Nephron (organoid): ENCODE measurements around the gene DNAAF5.
"Not testable (repeated sequence)": the region's sequence is repeated elsewhere in the genome, so short reads cannot be mapped to it uniquely, and the experiment has no call there.

Experiments used
- H3K27ac Mint-ChIP-seq, 3 experiments: 2 replicates each; pipeline ENCODE4 v1.8.0; 2020; ENCODE audit warnings: mixed read lengths in 3 of 3, mild to moderate bottlenecking in 2 of 3, moderate library complexity in 1 of 3
- H3K27me3 Mint-ChIP-seq: 2 replicates; pipeline ENCODE4 v1.8.0; 2021; ENCODE audit warnings: low read depth, mild to moderate bottlenecking, moderate library complexity, mixed read lengths
- H3K36me3 Mint-ChIP-seq: 2 replicates; pipeline ENCODE4 v1.8.0; 2020; ENCODE audit warnings: low read depth, mixed read lengths
- H3K4me1 Mint-ChIP-seq: 2 replicates; pipeline ENCODE4 v1.8.0; 2020; ENCODE audit warnings: mixed read lengths
- H3K4me3 Mint-ChIP-seq, 3 experiments: 2 replicates each; pipeline ENCODE4 v1.8.0; 2020; ENCODE audit warnings: mild to moderate bottlenecking in 3 of 3, mixed read lengths in 3 of 3, moderate library complexity in 2 of 3
- H3K9me3 Mint-ChIP-seq: 2 replicates; pipeline ENCODE4 v1.8.0; 2020; ENCODE audit warnings: mixed read lengths
- TF ChIP-seq, protein P1 (sequence below), 3 experiments: fragments of 200-600 bp; sonication (generic); IDR thresholded peaks; one replicate each; pipeline ENCODE4 v1.5.0; 2021; ENCODE audit warnings: antibody characterized with exemption in 3 of 3; ENCODE audit not compliant: unreplicated experiment in 3 of 3

The DNAAF5 gene

DNA sequence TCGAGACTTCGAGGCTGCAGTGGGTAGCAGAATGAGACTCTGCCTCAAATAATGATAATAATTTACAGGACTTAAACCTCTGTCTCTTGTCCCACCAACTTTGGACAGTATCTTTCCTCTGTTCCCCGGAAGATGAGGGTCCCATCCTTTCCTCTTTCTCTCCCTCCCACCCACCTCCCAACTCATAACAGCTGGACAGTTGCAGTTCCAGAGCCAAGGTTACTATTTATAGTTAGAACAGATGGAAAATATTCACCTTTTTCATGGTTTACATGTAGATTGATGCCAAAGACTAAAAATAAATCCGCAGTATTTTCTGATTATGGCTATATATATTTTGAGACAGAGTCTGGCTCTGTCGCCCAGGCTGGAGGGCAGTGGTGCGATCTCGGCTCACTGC is 74.2 kb downstream of the DNAAF5 start:
- TF ChIP-seq, protein P1, sequence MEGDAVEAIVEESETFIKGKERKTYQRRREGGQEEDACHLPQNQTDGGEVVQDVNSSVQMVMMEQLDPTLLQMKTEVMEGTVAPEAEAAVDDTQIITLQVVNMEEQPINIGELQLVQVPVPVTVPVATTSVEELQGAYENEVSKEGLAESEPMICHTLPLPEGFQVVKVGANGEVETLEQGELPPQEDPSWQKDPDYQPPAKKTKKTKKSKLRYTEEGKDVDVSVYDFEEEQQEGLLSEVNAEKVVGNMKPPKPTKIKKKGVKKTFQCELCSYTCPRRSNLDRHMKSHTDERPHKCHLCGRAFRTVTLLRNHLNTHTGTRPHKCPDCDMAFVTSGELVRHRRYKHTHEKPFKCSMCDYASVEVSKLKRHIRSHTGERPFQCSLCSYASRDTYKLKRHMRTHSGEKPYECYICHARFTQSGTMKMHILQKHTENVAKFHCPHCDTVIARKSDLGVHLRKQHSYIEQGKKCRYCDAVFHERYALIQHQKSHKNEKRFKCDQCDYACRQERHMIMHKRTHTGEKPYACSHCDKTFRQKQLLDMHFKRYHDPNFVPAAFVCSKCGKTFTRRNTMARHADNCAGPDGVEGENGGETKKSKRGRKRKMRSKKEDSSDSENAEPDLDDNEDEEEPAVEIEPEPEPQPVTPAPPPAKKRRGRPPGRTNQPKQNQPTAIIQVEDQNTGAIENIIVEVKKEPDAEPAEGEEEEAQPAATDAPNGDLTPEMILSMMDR (IDR thresholded peaks at IDR 0.05; ENCODE audit: unreplicated experiment in 3 of 3), result no peak
- Mint-ChIP-seq H3K27ac (peak overlapping the region in 2 of 3 experiments; percentile 41 to 89), H3K4me1 (peaks cover 31% of the 10 kb centered on the region), H3K36me3 (peaks cover 17% of the 10 kb centered on the region), H3K4me3 (no peak overlapping the region), H3K9me3 (peaks cover 8% of the 10 kb centered on the region), H3K27me3 (peaks cover 3% of the 10 kb centered on the region)

DNA sequence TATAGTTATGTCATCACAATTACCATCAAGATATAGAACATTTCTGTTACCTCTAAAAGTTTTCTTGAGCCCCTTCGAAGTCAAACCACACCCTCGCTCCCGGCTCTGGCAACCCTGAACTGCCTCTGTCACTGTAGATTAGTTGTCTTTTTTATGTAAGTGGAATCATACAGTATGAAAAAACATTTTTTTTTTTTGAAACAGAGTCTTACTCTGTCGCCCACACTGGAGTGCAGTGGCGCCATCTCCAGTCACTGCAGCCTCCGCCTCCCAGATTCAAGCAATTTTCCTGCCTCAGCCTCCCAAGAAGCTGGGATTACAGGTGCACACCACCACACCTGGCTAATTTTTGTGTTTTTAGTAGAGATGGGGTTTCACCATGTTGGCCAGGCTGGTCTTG is 74.9 kb downstream of the DNAAF5 start:
- Mint-ChIP-seq H3K4me1 (peaks cover 31% of the 10 kb centered on the region), H3K36me3 (peaks cover 17% of the 10 kb centered on the region), H3K27ac (peak overlapping the region in 1 of 3 experiments; percentile 89)
- H3K27me3 Mint-ChIP-seq, H3K9me3 Mint-ChIP-seq, H3K4me3 Mint-ChIP-seq: not testable (repeated sequence)

DNA sequence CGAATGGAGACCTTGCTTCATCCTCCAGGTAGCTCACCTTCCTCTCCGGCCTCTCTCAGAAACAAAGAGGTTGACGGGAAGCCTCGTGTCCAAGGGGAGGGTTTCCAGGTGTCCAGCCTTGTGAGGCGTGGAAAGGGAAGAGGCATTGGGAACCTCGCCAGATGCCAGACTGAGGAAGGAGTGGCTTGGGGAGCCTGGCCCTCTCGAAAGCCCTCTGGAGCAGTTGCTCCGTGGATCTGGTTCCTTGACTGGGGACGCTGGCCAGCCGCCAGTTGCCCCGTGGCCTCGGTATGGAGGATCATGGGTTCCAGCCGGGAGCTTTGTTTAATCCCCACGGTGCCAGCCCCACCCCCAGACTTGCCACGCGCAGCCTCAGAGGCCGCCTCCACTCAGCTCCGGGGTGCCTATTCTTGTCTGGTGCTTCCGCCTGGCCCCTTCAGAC is 75.5 kb downstream of the DNAAF5 start:
- peaks cover 3% of the 10 kb centered on the region for H3K27me3 Mint-ChIP-seq
- H3K4me3 Mint-ChIP-seq, result peak overlapping the region in 1 of 3 experiments; percentile 47
- TF ChIP-seq, protein P1 (IDR thresholded peaks at IDR 0.05; ENCODE audit: unreplicated experiment in 3 of 3), result no peak
- peaks cover 16% of the 10 kb centered on the region for H3K36me3 Mint-ChIP-seq
- peaks cover 7% of the 10 kb centered on the region for H3K9me3 Mint-ChIP-seq
- peak overlapping the region in 2 of 3 experiments; percentile 86 to 89 for H3K27ac Mint-ChIP-seq
- H3K4me1 Mint-ChIP-seq, result peaks cover 29% of the 10 kb centered on the region

DNA sequence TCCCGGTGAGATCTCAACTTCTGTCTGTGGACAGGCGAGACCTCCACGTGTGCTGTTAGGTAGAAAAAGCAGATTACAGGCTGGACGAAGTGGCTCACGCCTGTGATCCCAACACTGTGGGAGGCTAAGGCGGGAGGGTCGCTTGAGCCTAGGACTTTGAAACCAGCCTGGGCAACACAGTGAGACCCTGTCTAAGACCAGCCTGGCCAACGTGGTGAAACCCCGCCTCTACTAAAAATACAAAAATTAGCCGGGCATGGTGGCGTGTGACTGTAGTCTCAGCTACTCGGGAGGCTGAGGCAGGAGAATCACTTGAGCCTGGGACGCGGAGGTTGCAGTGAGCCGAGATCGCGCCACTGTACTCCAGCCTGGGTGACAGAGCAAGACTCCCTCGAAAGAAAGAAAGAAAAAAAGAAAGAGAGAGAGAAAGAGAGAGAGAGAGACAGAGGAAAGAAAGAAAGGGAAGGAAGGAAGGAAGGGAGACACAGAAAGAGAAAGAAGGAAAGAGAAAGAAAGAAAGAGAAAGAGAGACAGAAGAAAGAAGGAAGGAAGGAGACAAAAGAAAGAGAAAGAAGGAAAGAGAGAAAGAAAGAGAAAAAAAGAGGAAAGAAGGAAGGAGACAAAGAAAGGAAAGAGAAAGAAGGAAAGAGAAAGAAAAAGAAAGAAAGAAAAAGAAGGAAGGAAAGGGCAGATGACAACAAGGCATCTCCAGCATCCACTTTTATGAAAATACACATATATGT is 76.2 kb downstream of the DNAAF5 start:
- Mint-ChIP-seq H3K9me3 (peaks cover 5% of the 10 kb centered on the region), H3K27ac (peak overlapping the region; percentile 29 to 89 (median 76)), H3K36me3 (peaks cover 11% of the 10 kb centered on the region), H3K4me1 (peaks cover 22% of the 10 kb centered on the region), H3K27me3 (peaks cover 3% of the 10 kb centered on the region), H3K4me3 (no peak overlapping the region)
- TF ChIP-seq, protein P1 (IDR thresholded peaks at IDR 0.05; ENCODE audit: unreplicated experiment in 3 of 3), result no peak

DNA sequence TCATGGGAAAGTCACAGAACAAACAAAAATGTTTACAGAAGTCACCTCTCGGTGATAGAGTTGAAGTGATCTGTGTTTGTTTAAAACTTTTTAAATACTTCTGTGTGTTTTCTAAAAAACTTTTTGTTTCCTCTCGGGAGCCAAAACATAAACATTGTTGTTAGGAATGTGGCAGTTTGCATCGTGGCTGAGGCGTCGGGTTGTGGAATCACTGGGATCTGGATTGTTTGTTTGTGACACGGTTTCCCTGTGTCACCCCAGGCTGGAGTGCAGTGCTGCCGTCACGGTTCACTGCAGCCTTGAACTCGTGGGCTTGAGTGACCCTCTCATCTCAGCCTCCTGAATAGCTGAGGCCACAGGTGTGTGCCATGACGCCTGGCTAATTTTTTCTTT is 76.7 kb downstream of the DNAAF5 start:
- peaks cover 9% of the 10 kb centered on the region for H3K9me3 Mint-ChIP-seq
- peaks cover 14% of the 10 kb centered on the region for H3K36me3 Mint-ChIP-seq
- peaks cover 3% of the 10 kb centered on the region for H3K27me3 Mint-ChIP-seq
- H3K4me1 Mint-ChIP-seq, result peaks cover 21% of the 10 kb centered on the region
- no peak overlapping the region for H3K4me3 Mint-ChIP-seq
- TF ChIP-seq, protein P1 (IDR thresholded peaks at IDR 0.05; ENCODE audit: unreplicated experiment in 3 of 3), result no peak
- peak overlapping the region in 2 of 3 experiments; percentile 76 to 89 for H3K27ac Mint-ChIP-seq

DNA sequence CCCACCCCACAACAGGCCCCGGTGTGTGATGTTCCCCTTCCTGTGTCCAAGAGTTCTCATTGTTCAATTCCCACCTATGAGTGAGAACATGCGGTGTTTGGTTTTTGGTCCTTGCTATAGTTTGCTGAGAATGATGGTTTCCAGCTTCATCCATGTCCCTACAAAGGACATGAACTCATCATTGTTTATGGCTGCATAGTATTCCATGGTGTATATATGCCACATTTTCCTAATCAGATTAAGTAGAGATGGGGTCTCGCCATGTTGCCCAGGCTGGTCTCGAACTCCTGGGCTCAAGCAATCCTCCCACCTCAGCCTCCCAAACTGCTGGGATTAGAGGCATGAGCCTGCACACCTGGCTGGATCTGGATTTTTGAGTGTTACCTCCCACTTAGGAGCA is 77.3 kb downstream of the DNAAF5 start:
- H3K4me3 Mint-ChIP-seq, H3K27me3 Mint-ChIP-seq, H3K27ac Mint-ChIP-seq: not testable (repeated sequence)
- H3K36me3 Mint-ChIP-seq, result peaks cover 16% of the 10 kb centered on the region
- peaks cover 21% of the 10 kb centered on the region for H3K4me1 Mint-ChIP-seq
- H3K9me3 Mint-ChIP-seq, result peaks cover 12% of the 10 kb centered on the region

DNA sequence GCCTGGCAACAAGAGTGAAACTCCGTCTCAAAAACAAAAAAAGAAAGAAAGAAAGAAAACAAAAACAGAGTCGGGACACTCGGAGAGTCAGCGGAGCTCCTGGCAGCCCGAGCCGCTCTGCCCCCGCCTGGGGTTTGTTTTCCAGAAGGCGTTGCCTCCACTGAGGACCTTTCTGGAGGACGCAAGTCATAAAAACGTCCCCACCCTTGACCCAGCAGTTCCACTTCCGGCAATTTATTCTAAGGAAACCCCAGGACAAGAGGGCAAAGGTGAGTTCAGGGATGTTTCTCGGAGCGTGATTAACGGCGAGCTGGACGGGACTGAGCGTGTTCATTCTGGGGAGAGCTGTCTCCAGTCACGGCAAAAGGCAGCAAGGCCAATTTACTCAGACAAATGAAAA is 78.8 kb downstream of the DNAAF5 start:
- Mint-ChIP-seq H3K36me3 (peaks cover 17% of the 10 kb centered on the region), H3K27ac (peak overlapping the region in 1 of 3 experiments; percentile 21), H3K4me1 (peaks cover 21% of the 10 kb centered on the region), H3K9me3 (peaks cover 12% of the 10 kb centered on the region), H3K4me3 (no peak overlapping the region), H3K27me3 (peaks cover 3% of the 10 kb centered on the region)
- TF ChIP-seq, protein P1 (IDR thresholded peaks at IDR 0.05; ENCODE audit: unreplicated experiment in 3 of 3), result no peak
